HS-5 (cell line): ENCODE data around the gene IPO11.
"Not testable (repeated sequence)": the region's sequence is repeated elsewhere in the genome, so short reads cannot be mapped to it uniquely, and the experiment has no call there.

Experiments used
- DNase-seq: peaks from one replicate; pipeline ENCODE4 v3.0.0-alpha.2; 2012; ENCODE audit warnings: low read depth

The IPO11 gene

GRCh38 chr5:62514510-62515119 lies 102.1 kb downstream of the IPO11 start:
- DNase-seq = no peak

GRCh38 chr5:62520812-62521211 lies 108.2 kb downstream of the IPO11 start:
- DNase-seq = not testable (repeated sequence)

- no peak for DNase-seq
Observed at GRCh38 chr5:62521319-62521718, 108.8 kb downstream of the IPO11 start.

GRCh38 chr5:62522811-62523210 lies 110.2 kb downstream of the IPO11 start:
- DNase-seq = no peak

GRCh38 chr5:62533597-62533996 lies 121.0 kb downstream of the IPO11 start:
- no peak for DNase-seq

GRCh38 chr5:62534461-62535236 lies 122.1 kb downstream of the IPO11 start:
- no peak for DNase-seq

- DNase-seq = no peak
Observed at GRCh38 chr5:62536232-62536631, 123.7 kb downstream of the IPO11 start.

- DNase-seq = no peak
Observed at GRCh38 chr5:62536783-62537182, 124.2 kb downstream of the IPO11 start.

- DNase-seq = peak; percentile 79
Observed at GRCh38 chr5:62538017-62538942, 125.7 kb downstream of the IPO11 start.

- DNase-seq = no peak
Observed at GRCh38 chr5:62542720-62543119, 130.2 kb downstream of the IPO11 start.

- no peak for DNase-seq
Observed at GRCh38 chr5:62547945-62548630, 135.5 kb downstream of the IPO11 start.

GRCh38 chr5:62550103-62550502 lies 137.5 kb downstream of the IPO11 start:
- no peak for DNase-seq

- no peak for DNase-seq
Observed at GRCh38 chr5:62555930-62556329, 143.4 kb downstream of the IPO11 start.

- DNase-seq = no peak
Observed at GRCh38 chr5:62558941-62559340, 146.4 kb downstream of the IPO11 start.

- no peak for DNase-seq
Observed at GRCh38 chr5:62560786-62561185, 148.2 kb downstream of the IPO11 start.

GRCh38 chr5:62561896-62562295 lies 149.3 kb downstream of the IPO11 start:
- DNase-seq = no peak

- DNase-seq = no peak
Observed at GRCh38 chr5:62562867-62563266, 150.3 kb downstream of the IPO11 start.

GRCh38 chr5:62564101-62564500 lies 151.5 kb downstream of the IPO11 start:
- DNase-seq = no peak

- DNase-seq = not testable (repeated sequence)
Observed at GRCh38 chr5:62565740-62566139, 153.2 kb downstream of the IPO11 start.

- DNase-seq = no peak
Observed at GRCh38 chr5:62568143-62568542, 155.6 kb downstream of the IPO11 start.

- no peak for DNase-seq
Observed at GRCh38 chr5:62568800-62569432, 156.4 kb downstream of the IPO11 start.

- DNase-seq = no peak
Observed at GRCh38 chr5:62569470-62569869, 156.9 kb downstream of the IPO11 start.
